Osteoblast (primary cell): ENCODE results near the gene DSCAML1. TPM values are rescaled to one million over a fixed set of nuclear protein-coding genes. Genes with fewer than 3 reads are reported as not detected.

Experiments
- DNase-seq: peaks from one replicate; pipeline ENCODE4 v3.0.0; 2011; ENCODE audit warnings: low spot score, mixed read lengths; ENCODE audit not compliant: insufficient read length; ENCODE audit errors: missing footprints
- H2AFZ ChIP-seq: 2 replicates; pipeline ENCODE4 v1.6.0; 2011; ENCODE audit warnings: mild to moderate bottlenecking, low read length
- H3K27ac ChIP-seq: 2 replicates; pipeline ENCODE4 v1.5.1; 2011; ENCODE audit warnings: mild to moderate bottlenecking, low read depth, low read length, moderate library complexity
- H3K27me3 ChIP-seq: 2 replicates; pipeline ENCODE4 v1.6.0; 2012; ENCODE audit warnings: mild to moderate bottlenecking, control low read depth, inconsistent platforms, low read length, moderate library complexity; ENCODE audit not compliant: insufficient read depth
- H3K36me3 ChIP-seq: 2 replicates; pipeline ENCODE4 v1.5.1; 2011; ENCODE audit warnings: mild to moderate bottlenecking, low read length, control low read depth, moderate library complexity; ENCODE audit not compliant: insufficient read depth
- H3K4me1 ChIP-seq: 2 replicates; pipeline ENCODE4 v1.5.1; 2011; ENCODE audit warnings: mild to moderate bottlenecking, low read length, control low read depth, moderate library complexity; ENCODE audit not compliant: insufficient read depth
- H3K4me2 ChIP-seq: 2 replicates; pipeline ENCODE4 v1.6.0; 2011; ENCODE audit warnings: mild to moderate bottlenecking, low read length; ENCODE audit not compliant: insufficient read depth
- H3K4me3 ChIP-seq: fragments of 200-600 bp; sonication (generic); 3 replicates; pipeline ENCODE4 v1.5.1; 2012; ENCODE audit warnings: mild to moderate bottlenecking, low read length, inconsistent platforms; ENCODE audit not compliant: insufficient read depth
- H3K79me2 ChIP-seq: 2 replicates; pipeline ENCODE4 v1.6.0; 2012; ENCODE audit warnings: mild to moderate bottlenecking, low read length, control low read depth, inconsistent platforms; ENCODE audit not compliant: insufficient read depth
- H3K9me3 ChIP-seq: 2 replicates; pipeline ENCODE4 v1.5.1; 2011; ENCODE audit warnings: low read depth, low read length, control low read depth
- H4K20me1 ChIP-seq: 2 replicates; pipeline ENCODE4 v1.6.0; 2012; ENCODE audit warnings: mild to moderate bottlenecking, low read length, control low read depth; ENCODE audit not compliant: insufficient read depth
- CTCF ChIP-seq: IDR thresholded peaks from 2 replicates; pipeline ENCODE4 v1.5.1; 2011; ENCODE audit warnings: mild to moderate bottlenecking, low read depth, low read length, moderate library complexity; ENCODE audit errors: extremely low read depth
- total RNA-seq: library from RNA; depleted of rRNA; stranded (reverse); fragments of >200 nt; gene quantifications from 2 replicates; pipeline ENCODE4 v1.2.3, GENCODE V29; 2012

Gene DSCAML1
- total RNA-seq, 1 donor: not detected

GRCh38 chr11:117459123-117459978 is 337.7 kb downstream of the DSCAML1 start:
- TF ChIP-seq CTCF: no peak
- Histone ChIP-seq H3K27ac (no peak overlapping the region), H3K27me3 (peaks cover 4% of the 10 kb centered on the region), H2AFZ (no peak overlapping the region), H3K4me2 (no peak overlapping the region), H3K36me3 (no peaks in the 10 kb centered on the region), H3K9me3 (no peaks in the 10 kb centered on the region), H4K20me1 (no peaks in the 10 kb centered on the region), H3K4me3 (no peak overlapping the region), H3K79me2 (no peaks in the 10 kb centered on the region), H3K4me1 (no peaks in the 10 kb centered on the region)
- peak; percentile 48 for DNase-seq

DNA sequence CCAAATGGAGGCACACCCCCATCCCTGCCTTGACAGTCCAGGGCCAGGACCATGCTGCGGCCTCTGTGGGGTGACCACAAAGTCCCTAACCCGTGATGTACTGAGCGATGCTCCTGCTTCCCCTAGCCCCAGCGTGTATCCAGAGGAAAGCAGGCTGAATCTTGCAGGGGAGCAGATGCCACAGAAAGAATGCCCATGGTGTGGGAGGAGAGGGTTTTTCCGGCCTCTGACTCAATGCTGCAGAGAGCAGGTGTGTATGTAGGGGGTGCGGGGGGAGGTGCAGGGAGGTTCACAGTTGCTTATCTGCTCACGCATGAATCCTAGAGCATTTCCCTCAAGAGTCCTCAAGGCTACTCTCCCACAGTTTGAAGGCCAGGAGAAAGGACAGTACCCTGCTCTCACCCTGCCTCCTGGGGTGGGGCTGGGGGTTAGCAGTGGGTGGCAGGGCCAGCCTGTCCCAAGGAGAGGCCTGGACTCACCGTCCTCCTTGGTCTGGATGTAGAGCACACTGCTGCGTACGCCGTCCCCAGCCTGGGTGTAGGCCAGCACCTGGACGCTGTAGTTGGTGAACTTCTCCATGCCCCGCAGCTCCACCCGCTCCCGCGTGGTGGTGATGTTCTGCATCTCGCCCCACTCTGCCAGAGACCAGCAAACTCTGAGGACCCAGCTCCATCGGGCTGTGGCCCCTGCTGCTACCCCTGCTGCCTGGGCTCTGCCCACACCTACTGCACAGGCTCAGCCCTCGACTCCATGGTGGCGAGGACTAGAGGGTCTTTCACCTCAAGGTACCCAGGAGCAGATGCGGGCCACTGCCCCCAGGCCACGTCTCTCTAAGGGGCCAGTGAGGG is 338.5 kb downstream of the DSCAML1 start:
- H4K20me1 ChIP-seq: no peaks in the 10 kb centered on the region
- H3K27ac ChIP-seq: no peak overlapping the region
- no peaks in the 10 kb centered on the region for H3K9me3 ChIP-seq
- TF ChIP-seq CTCF: no peak
- H3K36me3 ChIP-seq: no peaks in the 10 kb centered on the region
- no peak overlapping the region for H2AFZ ChIP-seq
- H3K4me1 ChIP-seq: no peaks in the 10 kb centered on the region
- peaks cover 4% of the 10 kb centered on the region for H3K27me3 ChIP-seq
- peak; percentile 66 for DNase-seq
- H3K79me2 ChIP-seq: no peaks in the 10 kb centered on the region
- H3K4me3 ChIP-seq: no peak overlapping the region
- no peak overlapping the region for H3K4me2 ChIP-seq

DNA sequence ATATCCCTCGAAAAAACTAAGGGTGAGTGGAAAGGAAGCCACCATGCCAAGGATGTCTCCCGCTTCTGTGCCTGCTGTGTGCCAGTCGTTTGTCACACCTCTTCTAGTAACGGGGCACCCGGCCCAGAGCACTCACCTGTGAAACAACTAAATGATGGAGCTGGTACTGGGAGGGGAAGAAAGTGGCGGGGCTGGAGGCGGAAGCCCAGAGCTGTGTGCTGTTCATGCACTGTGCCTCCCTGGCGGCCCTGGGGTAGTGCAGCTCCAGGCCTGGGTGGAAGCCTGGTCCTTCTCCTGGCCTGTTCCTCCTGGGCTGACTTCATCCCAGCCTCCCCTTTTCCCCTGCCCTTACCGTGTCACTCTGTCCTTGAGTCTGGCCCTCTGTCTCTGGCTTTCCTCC is 339.2 kb downstream of the DSCAML1 start:
- Histone ChIP-seq H3K4me3 (no peak overlapping the region), H3K9me3 (no peaks in the 10 kb centered on the region), H3K27ac (no peak overlapping the region), H3K4me2 (no peak overlapping the region), H4K20me1 (no peaks in the 10 kb centered on the region), H3K4me1 (no peaks in the 10 kb centered on the region), H3K27me3 (peaks cover 4% of the 10 kb centered on the region), H3K36me3 (no peaks in the 10 kb centered on the region), H3K79me2 (no peaks in the 10 kb centered on the region), H2AFZ (no peak overlapping the region)
- TF ChIP-seq CTCF: no peak
- DNase-seq: no peak
